Stimulated activated CD4-positive, alpha-beta T cell treated with anti-CD3 and anti-CD28 coated beads, TNF-alpha, amount 100 ng/mL, for 1 hour (primary cell): ENCODE results near the gene SLC9A7.
"Not testable (repeated sequence)": the region's sequence is repeated elsewhere in the genome, so short reads cannot be mapped to it uniquely, and the experiment has no call there.

Experiments used
- DNase-seq, 3 donors: peaks; one replicate each; pipeline ENCODE4 v3.0.0-alpha.2; 2020; ENCODE audit warnings: low read depth in 3 of 3, low spot score in 1 of 3

Gene SLC9A7

DNA sequence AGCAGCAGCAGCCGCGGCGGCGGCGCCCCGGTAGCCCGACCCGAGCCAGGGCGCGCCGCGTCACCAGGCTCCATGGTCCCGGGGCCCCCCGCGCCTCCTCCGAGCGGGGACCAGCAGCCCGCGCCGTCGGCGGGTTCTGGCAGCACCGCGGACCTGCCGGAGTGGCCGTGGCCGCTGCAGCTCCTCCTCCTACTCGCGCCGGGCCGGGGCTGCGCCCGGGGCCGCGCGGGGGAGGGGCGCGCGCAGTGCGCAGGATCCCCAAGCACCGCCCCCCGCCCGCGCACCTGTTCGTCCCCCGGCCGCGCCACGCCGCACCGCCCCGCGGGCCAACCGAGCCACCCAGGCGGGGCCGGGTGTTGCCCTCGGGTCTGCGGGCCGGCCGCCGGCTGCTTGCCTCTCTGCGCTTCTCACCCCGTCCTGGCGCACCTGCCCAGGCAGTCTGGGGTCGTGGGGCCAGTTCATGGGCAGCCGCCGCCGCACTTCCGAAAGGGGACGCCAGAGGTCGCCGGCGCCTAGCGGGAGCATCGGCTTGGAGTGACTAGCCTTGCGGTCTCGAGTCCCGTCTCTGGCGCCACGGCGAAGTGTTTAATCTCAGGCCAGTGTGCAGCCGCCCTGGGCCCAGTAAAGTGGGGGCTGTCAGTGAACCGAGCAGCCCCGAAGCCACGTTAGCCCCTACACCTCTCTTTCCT lies at the start of gene SLC9A7:
Gene SLC9A7, minus strand, starts transcription at position 163 of the 689 bp plus-strand sequence. Its CDS starts 89 bp downstream, at position 74.
- DNase-seq: peak; percentile 19 to 75 (median 58)

- no peak for DNase-seq
These were observed 46.4 kb upstream of the SLC9A7 start for GRCh38 chrX:46805270-46805669.

DNA sequence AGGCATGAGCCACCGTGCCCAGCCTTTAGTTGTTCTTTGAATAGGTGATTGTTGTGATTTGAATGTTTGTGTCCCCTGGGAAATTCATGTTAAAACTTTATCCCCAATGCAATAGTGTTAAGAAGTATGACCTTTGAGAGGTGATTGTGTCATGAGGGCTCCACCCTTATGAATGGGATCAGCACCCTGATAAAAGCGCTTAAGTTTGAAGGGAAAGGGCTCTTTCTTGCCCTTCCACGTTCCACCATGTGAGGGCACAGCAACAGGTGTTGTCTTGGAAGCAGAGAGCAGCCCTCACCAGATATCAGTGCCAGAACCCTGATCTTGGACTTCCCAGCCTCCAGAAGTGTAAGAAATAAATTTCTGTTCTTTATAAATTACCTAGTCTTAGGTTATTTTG lies 44.2 kb upstream of the SLC9A7 start:
- DNase-seq: no peak

DNA sequence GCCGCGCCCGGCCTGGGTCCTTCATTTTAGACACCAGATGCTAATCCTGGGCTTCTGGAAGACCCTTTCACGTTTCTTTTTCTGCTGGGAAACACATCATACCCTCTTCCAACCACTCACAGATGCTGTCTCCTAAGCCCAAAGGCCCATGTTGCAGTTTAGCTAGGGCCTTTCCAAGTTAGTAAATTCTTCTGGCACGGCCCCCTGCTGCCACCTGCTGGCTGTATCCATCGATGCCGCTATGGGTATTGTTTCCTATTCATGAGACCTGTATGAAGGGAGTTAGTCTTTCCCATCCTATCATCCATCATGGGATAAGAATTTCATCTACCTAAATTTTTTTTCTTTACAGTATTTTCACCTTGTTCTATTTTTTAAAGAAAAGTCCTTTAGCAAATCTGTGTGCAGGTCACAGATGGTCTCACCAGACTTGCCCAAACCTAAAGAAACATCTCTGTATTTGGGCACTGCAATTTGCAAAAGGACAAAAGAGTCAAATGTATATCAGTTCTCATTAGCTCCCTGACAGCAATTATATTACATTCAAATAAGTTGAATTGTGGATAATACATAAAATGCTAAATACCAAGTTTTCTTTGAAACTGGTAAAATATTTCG lies 37.8 kb upstream of the SLC9A7 start:
- DNase-seq: peak; percentile 13 to 60 (median 30)

- DNase-seq: no peak
These were observed 34.6 kb upstream of the SLC9A7 start for GRCh38 chrX:46793386-46794143.

- no peak for DNase-seq
These were observed 33.9 kb upstream of the SLC9A7 start for GRCh38 chrX:46792810-46793188.

DNA sequence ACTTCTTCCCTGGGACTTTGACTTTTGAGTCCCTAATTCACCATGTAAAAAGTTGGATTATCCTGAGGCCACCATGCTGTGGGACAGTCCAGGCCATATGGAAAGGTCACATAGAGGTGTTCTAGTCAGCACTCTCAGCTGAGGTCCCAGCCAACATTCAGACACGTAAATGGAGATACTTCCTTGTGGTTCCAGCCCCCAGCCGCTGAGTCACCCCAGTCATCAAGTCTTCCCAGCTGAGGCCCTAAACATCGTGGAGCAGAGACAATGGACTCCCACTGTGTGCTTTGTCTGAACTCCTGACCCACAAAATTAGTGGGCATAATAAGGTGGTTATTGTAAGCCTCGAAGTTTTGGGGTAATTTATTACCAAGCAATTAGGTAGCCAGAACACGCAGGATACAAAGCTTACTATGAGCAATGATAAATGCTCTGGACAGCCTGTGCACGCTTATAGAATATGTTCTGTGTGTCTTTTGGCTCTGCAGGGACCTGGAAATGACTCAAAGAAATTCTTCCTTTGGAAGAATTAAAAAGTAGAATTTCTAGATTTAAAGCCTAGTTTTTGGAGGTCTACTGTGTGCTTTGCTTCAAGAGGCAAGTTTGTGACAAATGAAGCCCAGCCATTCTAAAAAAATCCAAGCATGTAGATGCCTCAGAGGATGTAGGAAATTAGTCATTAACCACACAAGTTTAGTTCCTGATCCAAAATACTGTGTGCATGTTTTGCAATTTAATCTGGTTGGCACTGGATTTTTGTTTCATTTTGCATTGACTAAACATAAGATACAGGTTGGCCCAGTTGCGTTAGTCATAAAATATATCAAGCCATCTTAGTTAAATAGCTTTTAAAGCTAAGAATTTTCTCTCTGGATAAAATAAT lies 33.2 kb upstream of the SLC9A7 start:
- DNase-seq: no peak

DNA sequence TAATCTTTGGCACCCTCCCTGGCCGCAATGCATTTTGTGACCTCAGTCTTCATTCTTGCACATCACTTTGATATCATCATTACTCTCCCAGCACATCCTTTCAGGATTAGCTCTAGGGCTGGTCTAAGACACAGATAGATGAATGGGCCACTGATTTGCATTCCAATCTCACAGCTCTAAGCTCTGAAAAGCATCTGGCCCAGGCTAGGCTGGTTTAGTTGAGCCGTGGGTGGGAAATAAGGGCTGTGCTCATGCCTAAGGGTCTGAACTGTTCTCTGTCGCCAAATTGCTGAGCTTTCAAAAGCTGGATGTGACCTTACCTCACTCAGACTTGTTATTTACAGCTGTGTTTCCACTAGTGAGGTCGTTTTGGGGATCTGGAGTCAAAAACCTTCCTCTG lies 30.0 kb upstream of the SLC9A7 start:
- no peak for DNase-seq

GRCh38 chrX:46784437-46784836 lies 25.5 kb upstream of the SLC9A7 start:
- not testable (repeated sequence) for DNase-seq

DNA sequence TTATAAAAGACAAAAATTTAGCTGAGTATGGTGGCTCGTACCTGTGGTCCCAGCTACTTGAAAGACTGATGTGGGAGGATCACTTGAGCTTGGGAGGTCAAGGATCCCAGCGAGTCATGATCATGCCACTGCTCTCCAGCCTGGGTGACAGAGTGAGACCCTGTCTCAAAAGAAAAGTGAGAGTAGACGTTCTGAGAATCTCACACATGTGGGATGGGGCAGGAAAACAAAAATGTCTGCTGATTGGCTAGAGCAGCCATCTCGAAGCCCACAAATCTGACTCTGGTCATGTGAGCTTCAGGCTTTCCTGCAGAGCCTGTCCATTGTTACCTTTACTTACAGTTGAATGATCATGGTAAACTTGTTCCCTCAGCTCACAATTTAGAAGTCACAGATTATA lies 23.1 kb upstream of the SLC9A7 start:
- no peak for DNase-seq

DNA sequence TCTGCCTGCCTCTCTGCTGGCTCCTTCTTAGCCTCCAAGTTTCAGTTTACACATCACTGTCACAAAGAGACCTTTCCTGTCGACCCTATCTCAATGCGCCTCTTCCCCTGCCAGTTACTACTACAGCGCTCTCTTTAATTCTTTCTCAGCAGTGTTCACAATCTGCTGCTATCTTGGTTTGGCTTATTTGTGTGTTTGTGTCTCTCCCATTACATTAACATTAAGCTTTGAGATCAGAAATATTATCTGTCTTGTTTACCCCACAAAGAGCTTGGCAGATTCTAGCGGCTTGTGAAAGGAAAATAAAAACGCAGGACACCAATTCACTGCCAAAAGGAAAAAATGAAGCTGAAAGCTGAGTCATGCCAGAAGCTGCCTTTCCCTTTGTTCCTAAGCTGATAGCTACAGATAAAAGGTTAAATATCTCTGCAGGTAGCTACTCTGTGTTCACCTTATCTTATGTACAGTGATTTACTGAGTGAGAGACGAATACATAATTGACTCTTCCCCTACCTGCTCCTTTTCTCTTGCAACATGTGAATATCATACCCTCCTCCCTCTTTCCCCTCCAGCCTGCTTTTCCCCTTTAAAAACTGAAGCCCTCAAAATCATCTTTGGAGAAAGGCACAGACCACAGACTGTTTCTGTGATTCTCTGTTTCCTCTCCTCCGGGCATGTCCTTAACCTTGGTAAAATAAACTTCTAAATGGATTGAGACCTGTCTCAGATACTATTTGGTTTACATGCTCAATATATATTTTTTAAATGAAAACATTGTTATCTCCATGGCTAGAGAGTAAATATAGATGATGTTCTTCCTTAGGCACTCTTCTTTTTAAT lies 19.3 kb upstream of the SLC9A7 start:
- no peak for DNase-seq

DNA sequence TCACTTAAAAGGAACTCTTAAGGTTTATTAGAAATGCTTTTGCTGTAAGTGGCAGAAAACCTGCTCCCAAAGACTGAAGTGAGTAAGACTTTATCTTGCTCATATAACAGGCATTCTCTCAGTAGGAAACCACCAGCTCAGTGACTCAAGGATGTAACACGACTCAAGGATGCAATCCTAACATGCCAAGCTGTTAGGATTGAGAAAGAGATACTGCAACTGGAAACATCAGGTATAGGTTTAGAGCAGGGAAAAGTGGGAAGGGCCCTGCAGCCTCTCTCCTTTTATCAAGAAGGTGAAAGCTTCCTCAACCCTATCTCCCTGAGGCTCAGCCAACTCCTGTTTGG lies 11.9 kb upstream of the SLC9A7 start:
- no peak for DNase-seq

- DNase-seq: no peak
These were observed 11.3 kb upstream of the SLC9A7 start for GRCh38 chrX:46770000-46770816.

- DNase-seq: no peak
These were observed 4.0 kb upstream of the SLC9A7 start for GRCh38 chrX:46762963-46763362.

DNA sequence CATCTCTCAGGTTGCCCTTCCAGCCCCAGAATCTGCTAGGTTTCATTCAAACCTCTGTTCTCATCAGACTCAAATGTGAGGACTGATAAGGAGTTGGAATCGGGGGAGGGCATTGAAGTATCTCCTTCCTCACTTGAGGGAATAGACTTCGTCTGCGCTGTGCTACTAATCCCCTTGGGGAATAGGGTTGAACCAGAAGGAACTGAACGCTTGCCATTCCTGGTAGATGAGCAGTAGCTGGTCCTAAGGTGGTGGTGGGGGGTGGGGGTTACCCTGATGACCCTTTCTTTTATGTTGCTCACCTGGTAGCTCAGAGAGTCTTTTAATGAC lies 692 bp upstream of the SLC9A7 start:
- no peak for DNase-seq

- DNase-seq: peak in 1 of 3 donors; percentile 14
These were observed 559 bp downstream of the SLC9A7 start for GRCh38 chrX:46758163-46758955.

DNA sequence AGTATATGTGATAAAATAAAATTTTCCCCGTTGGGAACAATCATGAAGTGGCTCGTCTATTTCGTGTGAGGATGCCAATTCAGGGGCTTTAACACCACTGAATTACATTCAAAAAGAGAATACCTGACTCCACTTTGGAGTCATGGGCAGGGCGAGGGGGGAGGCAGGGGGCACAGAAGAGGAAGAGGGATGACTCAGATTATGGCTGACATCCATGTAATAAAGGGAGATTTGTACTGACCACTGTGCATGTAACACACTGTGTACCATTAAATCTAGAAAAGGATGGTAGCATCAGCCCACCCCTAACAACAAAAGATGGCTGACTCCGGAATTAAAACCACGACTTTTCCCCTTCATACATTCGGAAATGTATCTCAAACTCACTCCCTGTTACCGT lies 1.3 kb downstream of the SLC9A7 start:
- no peak for DNase-seq

DNA sequence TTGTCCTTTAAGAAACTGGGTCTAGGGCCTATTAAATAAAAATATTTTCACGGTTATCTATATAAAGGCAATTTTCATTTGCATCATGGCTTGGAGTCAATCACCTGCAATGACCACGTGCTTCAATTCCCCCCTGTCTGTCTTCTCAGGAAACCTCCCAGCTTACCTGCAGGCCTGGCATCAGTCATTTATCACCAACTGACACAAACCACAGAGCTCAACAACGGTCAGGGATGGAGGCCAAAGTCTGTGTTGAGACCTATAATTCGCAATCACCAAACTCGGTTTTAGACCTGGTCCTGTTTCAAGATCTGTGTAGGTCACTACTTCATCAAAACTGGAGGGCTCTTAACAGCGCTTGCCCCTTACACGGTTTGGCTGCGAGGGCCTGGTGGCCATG lies 1.9 kb downstream of the SLC9A7 start:
- DNase-seq: no peak

- no peak for DNase-seq
These were observed 3.2 kb downstream of the SLC9A7 start for GRCh38 chrX:46755671-46756070.
